WTC11 (cell line): ENCODE measurements around the gene KIT. TPM values are rescaled to one million over a fixed set of nuclear protein-coding genes. Genes with fewer than 3 reads are reported as not detected.

Source experiments
- ATAC-seq: fragments of 200-7000 bp; cut with Tn5 transposase; 2 replicates; pipeline ENCODE4 v1.10.0; 2021; ENCODE audit warnings: mild to moderate bottlenecking, moderate library complexity
- CTCF ChIA-PET: fragments of 300-600 bp; sonication (Branson Sonifier 250); formaldehyde crosslinking; loops from one replicate; lab custom pipeline; 2021; ENCODE audit warnings: antibody characterized with exemption; lab: Charles Lee
- POLR2A ChIA-PET: fragments of 350-600 bp; sonication (Branson Sonifier 250); formaldehyde crosslinking; loops from one replicate; lab custom pipeline; 2021; ENCODE audit warnings: antibody characterized with exemption; lab: Charles Lee
- DNase-seq: peaks from one replicate; pipeline ENCODE4 v3.0.0; 2021; ENCODE audit warnings: low spot score
- H3K27ac Mint-ChIP-seq: 2 replicates; pipeline ENCODE4 v1.8.0; 2021; ENCODE audit warnings: mixed read lengths
- H3K27me3 Mint-ChIP-seq: 2 replicates; pipeline ENCODE4 v1.8.0; 2021; ENCODE audit warnings: low read depth, mild to moderate bottlenecking, moderate library complexity, mixed read lengths
- H3K36me3 Mint-ChIP-seq: 2 replicates; pipeline ENCODE4 v1.8.0; 2021; ENCODE audit warnings: mixed read lengths
- H3K4me1 Mint-ChIP-seq: 2 replicates; pipeline ENCODE4 v1.8.0; 2022; ENCODE audit warnings: mixed read lengths
- H3K4me3 Mint-ChIP-seq: 2 replicates; pipeline ENCODE4 v1.8.0; 2021; ENCODE audit warnings: mild to moderate bottlenecking, moderate library complexity, mixed read lengths
- H3K9me3 Mint-ChIP-seq: 2 replicates; pipeline ENCODE4 v1.8.0; 2021; ENCODE audit warnings: mixed read lengths
- CBFB ChIP-seq: sonication (generic); formaldehyde crosslinking; IDR thresholded peaks from 2 replicates; pipeline ENCODE4 v1.8.1; 2022; ENCODE audit warnings: mild to moderate bottlenecking, low read depth, missing genetic modification reagents
- CREB1 ChIP-seq: sonication (generic); formaldehyde crosslinking; IDR thresholded peaks from 2 replicates; pipeline ENCODE4 v1.8.0; 2023; ENCODE audit warnings: mild to moderate bottlenecking, missing genetic modification reagents
- E2F5 ChIP-seq: sonication (generic); formaldehyde crosslinking; IDR thresholded peaks from 2 replicates; pipeline ENCODE4 v1.8.1; 2022; ENCODE audit warnings: mild to moderate bottlenecking, moderate library complexity, missing genetic modification reagents
- EMX1 ChIP-seq: fragments of 250-450 bp; sonication (Bioruptor Pico); IDR thresholded peaks from 2 replicates; pipeline ENCODE4 v1.8.0; 2021; ENCODE audit warnings: mild to moderate bottlenecking
- ETV6 ChIP-seq: sonication (generic); formaldehyde crosslinking; IDR thresholded peaks from 2 replicates; pipeline ENCODE4 v1.8.1; 2022; ENCODE audit warnings: mild to moderate bottlenecking, missing genetic modification reagents
- FOXJ3 ChIP-seq: sonication (generic); formaldehyde crosslinking; IDR thresholded peaks from 2 replicates; pipeline ENCODE4 v1.9.0; 2021; ENCODE audit warnings: missing genetic modification reagents, mild to moderate bottlenecking, borderline replicate concordance
- FOXP1 ChIP-seq: sonication (generic); formaldehyde crosslinking; IDR thresholded peaks from 2 replicates; pipeline ENCODE4 v1.8.0; 2022; ENCODE audit warnings: missing genetic modification reagents, mild to moderate bottlenecking, moderate library complexity, borderline replicate concordance
- FOXP4 ChIP-seq: sonication (generic); formaldehyde crosslinking; IDR thresholded peaks from 2 replicates; pipeline ENCODE4 v1.8.0; 2022; ENCODE audit warnings: mild to moderate bottlenecking, missing genetic modification reagents
- GABPB1 ChIP-seq: sonication (generic); formaldehyde crosslinking; IDR thresholded peaks from 2 replicates; pipeline ENCODE4 v1.8.1; 2023; ENCODE audit warnings: mild to moderate bottlenecking, missing genetic modification reagents
- GRHL2 ChIP-seq: fragments of 250-450 bp; sonication (Bioruptor Pico); IDR thresholded peaks from 2 replicates; pipeline ENCODE4 v1.8.0; 2022; ENCODE audit warnings: mild to moderate bottlenecking, moderate library complexity; ENCODE audit not compliant: insufficient replicate concordance, severe bottlenecking
- JUN ChIP-seq: sonication (generic); formaldehyde crosslinking; IDR thresholded peaks from 2 replicates; pipeline ENCODE4 v1.8.0; 2023; ENCODE audit warnings: mild to moderate bottlenecking, missing genetic modification reagents
- MAX ChIP-seq: sonication (generic); formaldehyde crosslinking; IDR thresholded peaks from 2 replicates; pipeline ENCODE4 v1.8.0; 2022; ENCODE audit warnings: mild to moderate bottlenecking, missing genetic modification reagents
- NFATC4 ChIP-seq: fragments of 250-450 bp; sonication (Bioruptor Pico); IDR thresholded peaks from 2 replicates; pipeline ENCODE4 v1.9.0; 2021; ENCODE audit warnings: mild to moderate bottlenecking
- NR2C2 ChIP-seq: sonication (generic); formaldehyde crosslinking; IDR thresholded peaks from 2 replicates; pipeline ENCODE4 v1.8.0; 2022; ENCODE audit warnings: mild to moderate bottlenecking, missing genetic modification reagents
- PRDM15 ChIP-seq: sonication (generic); formaldehyde crosslinking; IDR thresholded peaks from 2 replicates; pipeline ENCODE4 v1.8.0; 2022; ENCODE audit warnings: missing genetic modification reagents
- RORB ChIP-seq: fragments of 250-450 bp; sonication (Bioruptor Pico); IDR thresholded peaks from 2 replicates; pipeline ENCODE4 v1.9.0; 2021; ENCODE audit warnings: mild to moderate bottlenecking
- SP1 ChIP-seq: sonication (generic); formaldehyde crosslinking; conservative IDR thresholded peaks from 2 replicates; pipeline ENCODE4 v1.8.1; 2022; ENCODE audit warnings: missing genetic modification reagents
- TEAD4 ChIP-seq: sonication (generic); formaldehyde crosslinking; IDR thresholded peaks from 2 replicates; pipeline ENCODE4 v1.8.0; 2022; ENCODE audit warnings: mild to moderate bottlenecking, missing genetic modification reagents
- ZBTB43 ChIP-seq: sonication (generic); formaldehyde crosslinking; IDR thresholded peaks from 2 replicates; pipeline ENCODE4 v1.8.1; 2023; ENCODE audit warnings: mild to moderate bottlenecking, missing genetic modification reagents
- ZNF121 ChIP-seq: sonication (generic); formaldehyde crosslinking; IDR thresholded peaks from 2 replicates; pipeline ENCODE4 v1.8.0; 2023; ENCODE audit warnings: missing genetic modification reagents
- ZNF219 ChIP-seq: sonication (generic); formaldehyde crosslinking; IDR thresholded peaks from 2 replicates; pipeline ENCODE4 v1.8.0; 2023; ENCODE audit warnings: missing genetic modification reagents, mild to moderate bottlenecking, borderline replicate concordance
- ZNF423 ChIP-seq: fragments of 250-450 bp; sonication (Bioruptor Pico); IDR thresholded peaks from 2 replicates; pipeline ENCODE4 v2.1.2; 2022; ENCODE audit warnings: mild to moderate bottlenecking, moderate library complexity
- total RNA-seq: library from RNA; stranded (reverse); gene quantifications from 3 replicates; pipeline ENCODE4 v1.2.3, GENCODE V29; 2021

The KIT gene
- total RNA-seq, 1 experiment from 2014 or later, result 23.3 TPM

- no peak for TF ChIP-seq PRDM15 (CRISPR knock-in tag)
- no peak for TF ChIP-seq GABPB1
- TF ChIP-seq RORB, result no peak
- no peak for TF ChIP-seq SP1
- no peak for TF ChIP-seq ZBTB43 (CRISPR knock-in tag)
These were observed 12.1 kb downstream of the KIT start (continued) for GRCh38 chr4:54669831-54670230.

- ChIA-PET POLR2A (no interaction called here), CTCF (interaction anchor here (1.0 to 1.8 kb wide), 7 partner anchors 13 to 296 kb away, joined by 3 to 12 read pairs (median 4); partner anchors contain the start of gene KIT)
- Mint-ChIP-seq H3K36me3 (no peaks in the 10 kb centered on the region), H3K9me3 (peaks cover 7% of the 10 kb centered on the region; the same call in 1 of the 2 replicates), H3K27ac (peak overlapping the region; percentile 44)
- ATAC-seq (peak; percentile 70), DNase-seq (peak; percentile 39)
- no peak for TF ChIP-seq CBFB
- TF ChIP-seq NFATC4, result no peak
- no peak for TF ChIP-seq GRHL2 (CRISPR knock-in tag)
- TF ChIP-seq FOXP1 (CRISPR knock-in tag), result no peak
- TF ChIP-seq TEAD4 (CRISPR knock-in tag), result no peak
- TF ChIP-seq ZNF219 (CRISPR knock-in tag), result no peak
- TF ChIP-seq EMX1 (CRISPR knock-in tag), result no peak
- no peak for TF ChIP-seq ETV6 (CRISPR knock-in tag)
- no peak for TF ChIP-seq NR2C2 (CRISPR knock-in tag)
- TF ChIP-seq ZNF423, result no peak
- no peak for TF ChIP-seq JUN (CRISPR knock-in tag)
- no peak for TF ChIP-seq ZNF121 (CRISPR knock-in tag)
- TF ChIP-seq FOXJ3 (CRISPR knock-in tag), result no peak
- TF ChIP-seq E2F5, result no peak
- TF ChIP-seq CREB1 (CRISPR knock-in tag), result no peak
- TF ChIP-seq MAX (CRISPR knock-in tag), result no peak
- TF ChIP-seq FOXP4 (CRISPR knock-in tag), result no peak
- TF ChIP-seq, all 79 proteins: peak for 0
- H3K4me3 Mint-ChIP-seq, result peak overlapping the region; percentile 23; the same call in 1 of the 2 replicates
- H3K27me3 Mint-ChIP-seq, result no peaks in the 10 kb centered on the region
- peaks cover 62% of the 10 kb centered on the region for H3K4me1 Mint-ChIP-seq
These were observed 18.1 kb downstream of the KIT start for GRCh38 chr4:54675721-54676461.
